ENCODE results near the gene MRC1.

MRC1 gene

GRCh38 chr10:17808971-17809841 is at the start of gene MRC1:
MRC1 (plus strand) TSS chr10:17809348; CDS start chr10:17809466, 118 bp downstream.
- DNase-seq: no peak

GRCh38 chr10:17764142-17764541 is 45.0 kb upstream of the MRC1 start:
- no peak for DNase-seq

- DNase-seq: no peak
Observed at GRCh38 chr10:17765602-17766001, 43.5 kb upstream of the MRC1 start.

GRCh38 chr10:17766731-17767130 is 42.4 kb upstream of the MRC1 start:
- no peak for DNase-seq

GRCh38 chr10:17768496-17768895 is 40.7 kb upstream of the MRC1 start:
- DNase-seq: no peak

GRCh38 chr10:17768957-17769356 is 40.2 kb upstream of the MRC1 start:
- DNase-seq: no peak

- no peak for DNase-seq
Observed at GRCh38 chr10:17771017-17771416, 38.1 kb upstream of the MRC1 start.

GRCh38 chr10:17779784-17780183 is 29.4 kb upstream of the MRC1 start:
- DNase-seq: no peak

- DNase-seq: no peak
Observed at GRCh38 chr10:17780727-17781126, 28.4 kb upstream of the MRC1 start.

- DNase-seq: no peak
Observed at GRCh38 chr10:17781856-17782255, 27.3 kb upstream of the MRC1 start.

- DNase-seq: no peak
Observed at GRCh38 chr10:17782921-17783665, 26.1 kb upstream of the MRC1 start.

GRCh38 chr10:17783751-17784150 is 25.4 kb upstream of the MRC1 start:
- DNase-seq: no peak

- no peak for DNase-seq
Observed at GRCh38 chr10:17784688-17785087, 24.5 kb upstream of the MRC1 start.

GRCh38 chr10:17785276-17785930 is 23.7 kb upstream of the MRC1 start:
- DNase-seq: no peak

GRCh38 chr10:17787087-17787961 is 21.8 kb upstream of the MRC1 start:
- no peak for DNase-seq

- no peak for DNase-seq
Observed at GRCh38 chr10:17788646-17789045, 20.5 kb upstream of the MRC1 start.

- no peak for DNase-seq
Observed at GRCh38 chr10:17789396-17789795, 19.8 kb upstream of the MRC1 start.

GRCh38 chr10:17790651-17791050 is 18.5 kb upstream of the MRC1 start:
- DNase-seq: no peak

- no peak for DNase-seq
Observed at GRCh38 chr10:17792991-17793390, 16.2 kb upstream of the MRC1 start.

- no peak for DNase-seq
Observed at GRCh38 chr10:17793823-17794644, 15.1 kb upstream of the MRC1 start.

GRCh38 chr10:17795083-17795482 is 14.1 kb upstream of the MRC1 start:
- no peak for DNase-seq

Measured in activated CD4-positive, CD25-positive, alpha-beta regulatory T cell (primary cell).